MM.1S (cell line): ENCODE data around the gene GDF7.

Source experiments
- EZH2 ChIP-seq: fragments of 300-600 bp; sonication (generic); optimal IDR thresholded peaks from 2 replicates; pipeline ENCODE3; 2017; ENCODE audit warnings: low read depth, mild to moderate bottlenecking, antibody characterized with exemption, low read length, mixed read lengths
- EZH2phosphoT487 ChIP-seq: fragments of 300-600 bp; sonication (generic); IDR thresholded peaks from 2 replicates; pipeline ENCODE4 v1.6.1; 2018; ENCODE audit warnings: antibody characterized with exemption, low read length
- TF ChIP-seq, protein P1 (sequence below): fragments of 300-600 bp; sonication (generic); IDR thresholded peaks from 2 replicates; pipeline ENCODE4 v1.5.1; 2016; ENCODE audit warnings: antibody characterized with exemption, low read length, mixed read lengths

DNA sequence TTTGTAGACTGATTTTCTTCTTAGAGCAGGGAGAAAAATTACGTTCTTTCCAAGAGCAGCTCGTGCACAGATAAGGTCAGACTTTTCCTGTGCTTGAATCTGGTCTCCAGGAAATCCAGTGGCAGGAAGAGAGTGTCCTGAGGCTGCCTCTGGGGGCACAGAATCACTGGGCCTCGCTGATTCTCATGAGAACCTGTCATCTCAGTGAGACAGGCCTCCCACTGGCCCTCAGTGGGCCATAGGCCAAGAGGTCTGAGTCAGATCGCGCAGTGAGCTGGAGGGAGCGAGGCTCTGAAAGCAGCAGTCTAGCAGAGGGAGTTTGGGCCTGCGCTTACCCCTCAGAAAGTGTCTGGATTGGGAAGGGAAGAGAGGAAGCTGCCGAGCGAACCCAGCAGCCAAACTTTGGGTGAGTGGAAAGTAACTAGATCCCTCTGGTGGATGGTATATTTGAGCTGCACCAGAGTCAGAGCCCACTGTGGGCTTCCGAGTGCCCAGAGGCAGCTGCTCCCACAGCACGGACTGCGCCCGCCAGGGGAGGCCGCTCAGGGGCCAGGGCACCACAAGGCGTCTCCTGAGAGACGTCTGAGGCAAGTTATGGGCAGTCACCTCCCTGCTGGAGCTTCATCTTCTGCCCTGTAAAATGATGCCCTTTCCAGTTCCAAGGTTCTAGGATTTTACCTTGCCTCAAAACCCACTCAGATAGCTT, 8.2 kb downstream of the GDF7 start:
- TF ChIP-seq EZH2, result no peak
- TF ChIP-seq, protein P1, sequence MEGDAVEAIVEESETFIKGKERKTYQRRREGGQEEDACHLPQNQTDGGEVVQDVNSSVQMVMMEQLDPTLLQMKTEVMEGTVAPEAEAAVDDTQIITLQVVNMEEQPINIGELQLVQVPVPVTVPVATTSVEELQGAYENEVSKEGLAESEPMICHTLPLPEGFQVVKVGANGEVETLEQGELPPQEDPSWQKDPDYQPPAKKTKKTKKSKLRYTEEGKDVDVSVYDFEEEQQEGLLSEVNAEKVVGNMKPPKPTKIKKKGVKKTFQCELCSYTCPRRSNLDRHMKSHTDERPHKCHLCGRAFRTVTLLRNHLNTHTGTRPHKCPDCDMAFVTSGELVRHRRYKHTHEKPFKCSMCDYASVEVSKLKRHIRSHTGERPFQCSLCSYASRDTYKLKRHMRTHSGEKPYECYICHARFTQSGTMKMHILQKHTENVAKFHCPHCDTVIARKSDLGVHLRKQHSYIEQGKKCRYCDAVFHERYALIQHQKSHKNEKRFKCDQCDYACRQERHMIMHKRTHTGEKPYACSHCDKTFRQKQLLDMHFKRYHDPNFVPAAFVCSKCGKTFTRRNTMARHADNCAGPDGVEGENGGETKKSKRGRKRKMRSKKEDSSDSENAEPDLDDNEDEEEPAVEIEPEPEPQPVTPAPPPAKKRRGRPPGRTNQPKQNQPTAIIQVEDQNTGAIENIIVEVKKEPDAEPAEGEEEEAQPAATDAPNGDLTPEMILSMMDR, result no peak
- no peak for TF ChIP-seq EZH2phosphoT487
